ENCODE data around the gene MLLT10. TPM values are rescaled to one million over a fixed set of nuclear protein-coding genes. Genes with fewer than 3 reads are reported as not detected.
"Not testable (repeated sequence)": the region's sequence is repeated elsewhere in the genome, so short reads cannot be mapped to it uniquely, and the experiment has no call there.

MLLT10 gene
- total RNA-seq, 1 experiment from 2014 or later: 72.3 TPM

DNA sequence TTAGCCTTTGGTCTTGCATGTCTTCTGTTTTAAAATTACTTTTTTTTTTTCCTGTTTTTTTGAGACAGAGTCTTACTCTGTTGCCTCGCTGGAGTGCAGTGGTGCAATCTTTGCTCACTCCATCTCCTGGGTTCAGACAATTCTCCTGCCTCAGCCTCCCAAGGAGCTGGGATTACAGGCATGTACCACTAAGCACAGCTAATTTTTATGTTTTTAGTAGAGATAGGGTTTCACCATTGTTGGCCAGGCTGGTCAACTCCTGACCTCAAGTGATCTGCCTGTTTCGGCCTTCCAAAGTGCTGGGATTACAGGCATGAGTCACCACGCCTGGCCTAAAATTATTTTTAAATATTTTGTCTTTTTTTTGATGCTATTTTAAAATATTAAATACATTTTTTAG, 38.5 kb downstream of the MLLT10 start:
- peaks cover 5 to 24% (median 23%) of the 10 kb centered on the region in 3 experiments; a peak in 6 of 7 replicates for H3K36me3 Mint-ChIP-seq (ENCODE audit: insufficient read depth in 1 of 3, low read depth in 3 of 3)
- no peak overlapping the region for H3K23ac ChIP-seq (ENCODE audit: insufficient read length, low read depth, low read length)
- H3K27ac ChIP-seq (ENCODE audit: insufficient read length, low read depth, low read length): no peak overlapping the region
- H3K9ac ChIP-seq (ENCODE audit: extremely low read depth, insufficient read length, low read length): no peak overlapping the region
- no peaks in the 10 kb centered on the region for H4K20me1 ChIP-seq (ENCODE audit: control insufficient read depth, insufficient read depth, insufficient read length)
- no peaks in the 10 kb centered on the region for H3K9me3 Mint-ChIP-seq
- H3K4me2 ChIP-seq (ENCODE audit: insufficient read depth, insufficient read length, low read length): no peak overlapping the region
- no peak for DNase-seq
- H3K56ac ChIP-seq (ENCODE audit: insufficient read length, low read depth, low read length): no peak overlapping the region
- H3K4me1 ChIP-seq (ENCODE audit: insufficient read depth, low read length): no peaks in the 10 kb centered on the region
- no peaks in the 10 kb centered on the region for H3K23me2 ChIP-seq (ENCODE audit: insufficient read length, low read depth, low read length, poor library complexity, severe bottlenecking)
- H3K4me1 Mint-ChIP-seq: peaks cover 19 to 37% of the 10 kb centered on the region in 2 experiments
- H2BK120ac ChIP-seq (ENCODE audit: low read depth, low read length, poor library complexity, severe bottlenecking): no peak overlapping the region
- H3K79me1 ChIP-seq (ENCODE audit: insufficient read depth, low read depth, low read length, poor library complexity, severe bottlenecking): no peaks in the 10 kb centered on the region
- whole genome bisulfite sequencing (ENCODE audit: extremely low coverage, insufficient read length, low lambda C conversion rate): no CpG with 5 or more reads among the region's 3 CpGs
- H4K5ac ChIP-seq (ENCODE audit: insufficient read length, low read depth, low read length): no peak overlapping the region
- no peak overlapping the region for H4K8ac ChIP-seq (replicated peaks; ENCODE audit: insufficient read length, low read depth, low read length)
- H2BK15ac ChIP-seq (ENCODE audit: low read depth, low read length): no peak overlapping the region
- H3T11ph ChIP-seq (ENCODE audit: low read length): no peak overlapping the region
- peaks cover 6% of the 10 kb centered on the region; the same call in 1 of the 2 replicates for H3K79me2 ChIP-seq (ENCODE audit: insufficient read depth, low read length)
- H2AK5ac ChIP-seq (ENCODE audit: insufficient read length, low read length): no peak overlapping the region
- no peak overlapping the region for H2AFZ ChIP-seq (ENCODE audit: low read length)
- peak overlapping the region in 1 of 3 experiments; percentile 72; a peak in 2 of 7 replicates for H3K27ac Mint-ChIP-seq
- H2BK12ac ChIP-seq (ENCODE audit: insufficient read length, low read depth, low read length): no peak overlapping the region
- H2BK5ac ChIP-seq (ENCODE audit: insufficient read length, low read length): no peak overlapping the region
- H3K4me3 Mint-ChIP-seq: no peak overlapping the region
- H3K9me3 ChIP-seq (ENCODE audit: control insufficient read depth, low read depth, low read length): no peaks in the 10 kb centered on the region
- no peaks in the 10 kb centered on the region for H3K27me3 ChIP-seq (ENCODE audit: insufficient read depth, low read length)
- H3K4ac ChIP-seq (ENCODE audit: low read depth, low read length): no peak overlapping the region
- TF ChIP-seq, protein P1, sequence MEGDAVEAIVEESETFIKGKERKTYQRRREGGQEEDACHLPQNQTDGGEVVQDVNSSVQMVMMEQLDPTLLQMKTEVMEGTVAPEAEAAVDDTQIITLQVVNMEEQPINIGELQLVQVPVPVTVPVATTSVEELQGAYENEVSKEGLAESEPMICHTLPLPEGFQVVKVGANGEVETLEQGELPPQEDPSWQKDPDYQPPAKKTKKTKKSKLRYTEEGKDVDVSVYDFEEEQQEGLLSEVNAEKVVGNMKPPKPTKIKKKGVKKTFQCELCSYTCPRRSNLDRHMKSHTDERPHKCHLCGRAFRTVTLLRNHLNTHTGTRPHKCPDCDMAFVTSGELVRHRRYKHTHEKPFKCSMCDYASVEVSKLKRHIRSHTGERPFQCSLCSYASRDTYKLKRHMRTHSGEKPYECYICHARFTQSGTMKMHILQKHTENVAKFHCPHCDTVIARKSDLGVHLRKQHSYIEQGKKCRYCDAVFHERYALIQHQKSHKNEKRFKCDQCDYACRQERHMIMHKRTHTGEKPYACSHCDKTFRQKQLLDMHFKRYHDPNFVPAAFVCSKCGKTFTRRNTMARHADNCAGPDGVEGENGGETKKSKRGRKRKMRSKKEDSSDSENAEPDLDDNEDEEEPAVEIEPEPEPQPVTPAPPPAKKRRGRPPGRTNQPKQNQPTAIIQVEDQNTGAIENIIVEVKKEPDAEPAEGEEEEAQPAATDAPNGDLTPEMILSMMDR (conservative IDR thresholded peaks at IDR 0.05): no peak
- H4K91ac ChIP-seq (ENCODE audit: insufficient read length, low read depth, low read length): no peak overlapping the region
- H3K14ac ChIP-seq (ENCODE audit: insufficient read depth, low read length): no peak overlapping the region
- no peaks in the 10 kb centered on the region; the same call in 1 of the 2 replicates for H3K27me3 Mint-ChIP-seq (ENCODE audit: low read depth)
- no peak overlapping the region for H2BK20ac ChIP-seq (ENCODE audit: low read depth, low read length, poor library complexity, severe bottlenecking)
- no peak overlapping the region for H3K18ac ChIP-seq (ENCODE audit: insufficient read length, low read depth, low read length)

DNA sequence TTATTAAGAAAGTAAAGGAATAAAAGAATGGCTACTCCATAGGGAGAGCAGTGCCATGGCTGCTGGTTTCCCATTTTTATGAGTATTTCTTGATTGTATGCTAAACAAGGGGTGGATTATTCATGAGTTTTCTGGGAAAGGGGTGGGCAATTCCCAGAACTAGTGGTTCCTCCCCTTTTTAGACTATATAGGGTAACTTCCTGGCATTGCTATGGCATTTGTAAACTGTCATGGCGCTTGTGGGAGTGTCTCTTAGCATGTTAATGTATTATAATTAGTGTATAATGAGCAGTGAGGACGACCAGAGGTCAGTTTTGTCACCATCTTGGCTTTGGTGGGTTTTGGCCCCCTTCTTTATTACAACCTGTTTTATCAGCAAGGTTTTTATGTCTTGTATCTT, 40.5 kb downstream of the MLLT10 start:
- not testable (repeated sequence) for H3K9me3 ChIP-seq (ENCODE audit: control insufficient read depth, low read depth, low read length); H3K4me1 ChIP-seq (ENCODE audit: insufficient read depth, low read length); H3K56ac ChIP-seq (ENCODE audit: insufficient read length, low read depth, low read length); H2AK5ac ChIP-seq (ENCODE audit: insufficient read length, low read length); H3K79me2 ChIP-seq (ENCODE audit: insufficient read depth, low read length); H4K8ac ChIP-seq (replicated peaks; ENCODE audit: insufficient read length, low read depth, low read length); H3K23me2 ChIP-seq (ENCODE audit: insufficient read length, low read depth, low read length, poor library complexity, severe bottlenecking); H3K4ac ChIP-seq (ENCODE audit: low read depth, low read length); H2BK120ac ChIP-seq (ENCODE audit: low read depth, low read length, poor library complexity, severe bottlenecking); H4K20me1 ChIP-seq (ENCODE audit: control insufficient read depth, insufficient read depth, insufficient read length); H3K27ac ChIP-seq (ENCODE audit: insufficient read length, low read depth, low read length); H3K18ac ChIP-seq (ENCODE audit: insufficient read length, low read depth, low read length); H3K9ac ChIP-seq (ENCODE audit: extremely low read depth, insufficient read length, low read length); H4K91ac ChIP-seq (ENCODE audit: insufficient read length, low read depth, low read length); H3K23ac ChIP-seq (ENCODE audit: insufficient read length, low read depth, low read length); H2BK12ac ChIP-seq (ENCODE audit: insufficient read length, low read depth, low read length); H3K14ac ChIP-seq (ENCODE audit: insufficient read depth, low read length); H3K4me2 ChIP-seq (ENCODE audit: insufficient read depth, insufficient read length, low read length); H2BK5ac ChIP-seq (ENCODE audit: insufficient read length, low read length); H3K27me3 Mint-ChIP-seq (ENCODE audit: low read depth); H3K4me3 Mint-ChIP-seq; H2AFZ ChIP-seq (ENCODE audit: low read length); H2BK15ac ChIP-seq (ENCODE audit: low read depth, low read length); H3T11ph ChIP-seq (ENCODE audit: low read length); H3K79me1 ChIP-seq (ENCODE audit: insufficient read depth, low read depth, low read length, poor library complexity, severe bottlenecking); H4K5ac ChIP-seq (ENCODE audit: insufficient read length, low read depth, low read length); H2BK20ac ChIP-seq (ENCODE audit: low read depth, low read length, poor library complexity, severe bottlenecking); DNase-seq; H3K27me3 ChIP-seq (ENCODE audit: insufficient read depth, low read length); H3K9me3 Mint-ChIP-seq
- Mint-ChIP-seq H3K36me3 (ENCODE audit: insufficient read depth in 1 of 3, low read depth in 3 of 3) (peaks cover 7 to 30% (median 30%) of the 10 kb centered on the region in 3 experiments; a peak in 6 of 7 replicates), H3K4me1 (peaks cover 18 to 26% of the 10 kb centered on the region in 2 experiments), H3K27ac (peak overlapping the region in 2 of 3 experiments; percentile 23 to 71; a peak in 2 of 7 replicates)
- WGBS (ENCODE audit: extremely low coverage, insufficient read length, low lambda C conversion rate): no CpG with 5 or more reads among the region's 2 CpGs
